ENCODE data around the gene LRFN2. TPM values are rescaled to one million over a fixed set of nuclear protein-coding genes. Genes with fewer than 3 reads are reported as not detected.

The LRFN2 gene
- total RNA-seq, 2 experiments from 2014 or later: not detected

DNA sequence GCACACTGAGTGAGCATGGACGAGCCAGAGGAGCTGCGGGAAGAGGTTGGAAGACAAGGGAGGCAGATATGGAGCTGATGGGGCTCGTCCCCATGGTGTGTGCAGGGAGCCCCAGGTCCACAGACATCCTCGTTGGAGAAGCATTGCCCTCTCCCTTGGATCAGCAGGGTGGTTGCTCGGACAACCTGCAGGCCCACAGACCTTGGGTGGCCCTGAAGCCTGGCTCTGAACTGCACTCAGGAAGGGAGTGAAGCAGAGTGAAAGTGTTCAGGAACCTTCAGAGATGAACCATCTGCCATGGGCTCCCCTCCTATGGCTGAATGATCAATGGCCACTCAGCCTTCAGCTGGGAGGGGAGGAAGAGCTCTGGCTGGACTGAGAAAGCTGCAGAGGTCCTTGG lies 43.3 kb upstream of the LRFN2 start:
- TF ChIP-seq, protein P1, sequence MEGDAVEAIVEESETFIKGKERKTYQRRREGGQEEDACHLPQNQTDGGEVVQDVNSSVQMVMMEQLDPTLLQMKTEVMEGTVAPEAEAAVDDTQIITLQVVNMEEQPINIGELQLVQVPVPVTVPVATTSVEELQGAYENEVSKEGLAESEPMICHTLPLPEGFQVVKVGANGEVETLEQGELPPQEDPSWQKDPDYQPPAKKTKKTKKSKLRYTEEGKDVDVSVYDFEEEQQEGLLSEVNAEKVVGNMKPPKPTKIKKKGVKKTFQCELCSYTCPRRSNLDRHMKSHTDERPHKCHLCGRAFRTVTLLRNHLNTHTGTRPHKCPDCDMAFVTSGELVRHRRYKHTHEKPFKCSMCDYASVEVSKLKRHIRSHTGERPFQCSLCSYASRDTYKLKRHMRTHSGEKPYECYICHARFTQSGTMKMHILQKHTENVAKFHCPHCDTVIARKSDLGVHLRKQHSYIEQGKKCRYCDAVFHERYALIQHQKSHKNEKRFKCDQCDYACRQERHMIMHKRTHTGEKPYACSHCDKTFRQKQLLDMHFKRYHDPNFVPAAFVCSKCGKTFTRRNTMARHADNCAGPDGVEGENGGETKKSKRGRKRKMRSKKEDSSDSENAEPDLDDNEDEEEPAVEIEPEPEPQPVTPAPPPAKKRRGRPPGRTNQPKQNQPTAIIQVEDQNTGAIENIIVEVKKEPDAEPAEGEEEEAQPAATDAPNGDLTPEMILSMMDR (IDR thresholded peaks at IDR 0.05): no peak
- Histone ChIP-seq H3K27ac (ENCODE audit: low read depth in 1 of 2, low read length in 2 of 2) (no peak overlapping the region), H3K27me3 (ENCODE audit: control insufficient read depth in 1 of 2, insufficient read depth in 2 of 2, low read length in 2 of 2) (no peaks in the 10 kb centered on the region), H3K9me3 (ENCODE audit: control insufficient read depth in 1 of 2, insufficient read depth in 1 of 2, low read length in 2 of 2) (no peaks in the 10 kb centered on the region), H3K4me3 (ENCODE audit: low read length) (no peak overlapping the region), H3K36me3 (ENCODE audit: insufficient read depth, low read length) (no peaks in the 10 kb centered on the region), H3K4me1 (ENCODE audit: insufficient read depth, low read length) (no peaks in the 10 kb centered on the region)
- ChIA-PET POLR2A (no interaction called here), CTCF (no interaction called here)
- Mint-ChIP-seq H3K27me3 (no peaks in the 10 kb centered on the region), H3K4me3 (no peak overlapping the region), H3K27ac (no peak overlapping the region), H3K36me3 (ENCODE audit: low read depth) (no peaks in the 10 kb centered on the region), H3K9me3 (no peaks in the 10 kb centered on the region), H3K4me1 (ENCODE audit: low read depth) (no peaks in the 10 kb centered on the region)
- ATAC-seq (ENCODE audit: poor library complexity) (no peak), DNase-seq (no peak)
- intact Hi-C loops (cut with DNase I, micrococcal nuclease): no loop called here

DNA sequence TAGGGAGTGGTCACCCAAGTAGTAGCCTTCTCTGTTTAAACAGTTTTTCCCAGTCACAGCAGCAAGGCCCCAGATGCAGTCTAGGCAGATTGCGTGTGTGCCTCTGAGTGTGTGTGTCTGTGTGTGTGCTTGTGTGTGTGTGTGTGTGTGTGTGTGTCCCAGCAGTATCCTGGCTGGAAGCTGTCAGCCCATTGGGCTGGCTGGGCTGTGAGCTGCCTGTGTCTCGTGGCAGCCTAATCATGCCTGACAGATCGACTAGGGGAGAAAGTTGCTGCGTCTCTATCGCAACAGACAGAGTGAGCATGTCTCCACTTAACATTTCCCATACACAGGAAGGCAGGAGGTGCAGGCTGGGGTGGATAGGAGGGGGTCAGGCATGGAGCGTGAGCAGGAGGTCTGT lies 42.9 kb upstream of the LRFN2 start:
- CTCF ChIA-PET: no interaction called here
- Mint-ChIP-seq H3K27ac (no peak overlapping the region), H3K27me3 (no peaks in the 10 kb centered on the region), H3K9me3 (no peaks in the 10 kb centered on the region), H3K36me3 (ENCODE audit: low read depth) (no peaks in the 10 kb centered on the region), H3K4me1 (ENCODE audit: low read depth) (no peaks in the 10 kb centered on the region), H3K4me3 (no peak overlapping the region)
- TF ChIP-seq, protein P1 (IDR thresholded peaks at IDR 0.05): no peak
- no peaks in the 10 kb centered on the region for H3K9me3 ChIP-seq (ENCODE audit: control insufficient read depth in 1 of 2, insufficient read depth in 1 of 2, low read length in 2 of 2)
- DNase-seq (no peak), ATAC-seq (ENCODE audit: poor library complexity) (no peak)
- intact Hi-C loops (cut with DNase I, micrococcal nuclease): no loop called here
- POLR2A ChIA-PET: no interaction called here
- no peaks in the 10 kb centered on the region for H3K36me3 ChIP-seq (ENCODE audit: insufficient read depth, low read length)
- H3K27me3 ChIP-seq (ENCODE audit: control insufficient read depth in 1 of 2, insufficient read depth in 2 of 2, low read length in 2 of 2): no peaks in the 10 kb centered on the region
- no peak overlapping the region for H3K4me3 ChIP-seq (ENCODE audit: low read length)
- no peaks in the 10 kb centered on the region for H3K4me1 ChIP-seq (ENCODE audit: insufficient read depth, low read length)
- H3K27ac ChIP-seq (ENCODE audit: low read depth in 1 of 2, low read length in 2 of 2): no peak overlapping the region

DNA sequence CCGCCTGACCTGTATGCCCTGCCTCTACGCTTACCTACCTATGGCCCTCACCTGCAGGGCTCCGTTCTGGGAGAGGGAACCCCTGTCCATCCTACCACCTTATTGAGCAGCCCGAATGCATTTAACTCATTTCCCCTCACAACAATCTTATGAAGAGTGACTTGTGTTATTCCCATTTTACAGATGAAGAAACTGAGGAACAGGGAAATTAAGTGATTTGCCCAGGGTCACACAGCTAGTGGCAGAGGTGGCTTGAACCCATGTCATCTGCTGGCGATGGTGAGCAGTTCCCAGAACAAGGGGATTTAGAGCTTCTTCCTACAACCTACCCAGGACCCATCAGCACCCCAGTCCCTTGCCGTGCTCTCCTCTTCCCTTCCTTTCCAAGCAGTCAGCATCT lies 42.3 kb upstream of the LRFN2 start:
- H3K36me3 Mint-ChIP-seq (ENCODE audit: low read depth): no peaks in the 10 kb centered on the region
- no peaks in the 10 kb centered on the region for H3K27me3 Mint-ChIP-seq
- POLR2A ChIA-PET: no interaction called here

More for the DNA sequence above, 42.3 kb upstream of the LRFN2 start:
- Mint-ChIP-seq H3K4me1 (ENCODE audit: low read depth) (no peaks in the 10 kb centered on the region), H3K27ac (no peak overlapping the region), H3K4me3 (no peak overlapping the region), H3K9me3 (no peaks in the 10 kb centered on the region)
- intact Hi-C loops (cut with DNase I, micrococcal nuclease): no loop called here
- Histone ChIP-seq H3K4me3 (ENCODE audit: low read length) (no peak overlapping the region), H3K9me3 (ENCODE audit: control insufficient read depth in 1 of 2, insufficient read depth in 1 of 2, low read length in 2 of 2) (no peaks in the 10 kb centered on the region), H3K27me3 (ENCODE audit: control insufficient read depth in 1 of 2, insufficient read depth in 2 of 2, low read length in 2 of 2) (no peaks in the 10 kb centered on the region), H3K4me1 (ENCODE audit: insufficient read depth, low read length) (no peaks in the 10 kb centered on the region), H3K27ac (ENCODE audit: low read depth in 1 of 2, low read length in 2 of 2) (no peak overlapping the region), H3K36me3 (ENCODE audit: insufficient read depth, low read length) (no peaks in the 10 kb centered on the region)
- DNase-seq (no peak), ATAC-seq (ENCODE audit: poor library complexity) (no peak)
- CTCF ChIA-PET: no interaction called here
- TF ChIP-seq, protein P1 (IDR thresholded peaks at IDR 0.05): no peak
